Measurements from ENCODE around the gene MAP3K20.

MAP3K20 gene

GRCh38 chr2:173043897-173044519 lies 31.6 kb upstream of the MAP3K20 start:
- DNase-seq (ENCODE audit: low read depth in 2 of 2), result no peak
- H3K4me3 ChIP-seq (replicated peaks in 1 of 2; ENCODE audit: low read depth in 2 of 2, low read length in 2 of 2), result no peak overlapping the region
- TF ChIP-seq CTCF (IDR thresholded peaks at IDR 0.05; ENCODE audit: low read depth, low read length), result no peak

GRCh38 chr2:173044686-173045085 lies 31.0 kb upstream of the MAP3K20 start:
- no peak for TF ChIP-seq CTCF (IDR thresholded peaks at IDR 0.05; ENCODE audit: low read depth, low read length)
- H3K4me3 ChIP-seq (replicated peaks in 1 of 2; ENCODE audit: low read depth in 2 of 2, low read length in 2 of 2), result no peak overlapping the region
- no peak for DNase-seq (ENCODE audit: low read depth in 2 of 2)

GRCh38 chr2:173045181-173045580 lies 30.5 kb upstream of the MAP3K20 start:
- TF ChIP-seq CTCF (IDR thresholded peaks at IDR 0.05; ENCODE audit: low read depth, low read length), result no peak
- no peak for DNase-seq (ENCODE audit: low read depth in 2 of 2)
- no peak overlapping the region for H3K4me3 ChIP-seq (replicated peaks in 1 of 2; ENCODE audit: low read depth in 2 of 2, low read length in 2 of 2)

GRCh38 chr2:173048522-173048896 lies 27.1 kb upstream of the MAP3K20 start:
- no peak overlapping the region for H3K4me3 ChIP-seq (replicated peaks in 1 of 2; ENCODE audit: low read depth in 2 of 2, low read length in 2 of 2)
- DNase-seq (ENCODE audit: low read depth in 2 of 2), result no peak

GRCh38 chr2:173048897-173049661 lies 26.6 kb upstream of the MAP3K20 start:
- no peak for TF ChIP-seq CTCF (IDR thresholded peaks at IDR 0.05; ENCODE audit: low read depth, low read length)
- DNase-seq (ENCODE audit: low read depth in 2 of 2), result peak; percentile 97 to 98
- no peak overlapping the region for H3K4me3 ChIP-seq (replicated peaks in 1 of 2; ENCODE audit: low read depth in 2 of 2, low read length in 2 of 2)

More at GRCh38 chr2:173048522-173048896, 27.1 kb upstream of the MAP3K20 start:
- no peak for TF ChIP-seq CTCF (IDR thresholded peaks at IDR 0.05; ENCODE audit: low read depth, low read length)

GRCh38 chr2:173049831-173050230 lies 25.8 kb upstream of the MAP3K20 start:
- no peak overlapping the region for H3K4me3 ChIP-seq (replicated peaks in 1 of 2; ENCODE audit: low read depth in 2 of 2, low read length in 2 of 2)
- no peak for TF ChIP-seq CTCF (IDR thresholded peaks at IDR 0.05; ENCODE audit: low read depth, low read length)
- no peak for DNase-seq (ENCODE audit: low read depth in 2 of 2)

Data from cardiac fibroblast (primary cell).